ENCODE results near the gene MYBBP1A. TPM values are rescaled to one million over a fixed set of nuclear protein-coding genes. Genes with fewer than 3 reads are reported as not detected.

MYBBP1A gene
- total and polyA plus RNA-seq, 12 donors: 18.7 to 30.3 (median 23.4) TPM

- H3K4me1 ChIP-seq: peaks cover 15 to 64% (median 47%) of the 10 kb centered on the region in 9 donors
- no peaks in the 10 kb centered on the region for H3K9me3 ChIP-seq
- TF ChIP-seq, protein P1, sequence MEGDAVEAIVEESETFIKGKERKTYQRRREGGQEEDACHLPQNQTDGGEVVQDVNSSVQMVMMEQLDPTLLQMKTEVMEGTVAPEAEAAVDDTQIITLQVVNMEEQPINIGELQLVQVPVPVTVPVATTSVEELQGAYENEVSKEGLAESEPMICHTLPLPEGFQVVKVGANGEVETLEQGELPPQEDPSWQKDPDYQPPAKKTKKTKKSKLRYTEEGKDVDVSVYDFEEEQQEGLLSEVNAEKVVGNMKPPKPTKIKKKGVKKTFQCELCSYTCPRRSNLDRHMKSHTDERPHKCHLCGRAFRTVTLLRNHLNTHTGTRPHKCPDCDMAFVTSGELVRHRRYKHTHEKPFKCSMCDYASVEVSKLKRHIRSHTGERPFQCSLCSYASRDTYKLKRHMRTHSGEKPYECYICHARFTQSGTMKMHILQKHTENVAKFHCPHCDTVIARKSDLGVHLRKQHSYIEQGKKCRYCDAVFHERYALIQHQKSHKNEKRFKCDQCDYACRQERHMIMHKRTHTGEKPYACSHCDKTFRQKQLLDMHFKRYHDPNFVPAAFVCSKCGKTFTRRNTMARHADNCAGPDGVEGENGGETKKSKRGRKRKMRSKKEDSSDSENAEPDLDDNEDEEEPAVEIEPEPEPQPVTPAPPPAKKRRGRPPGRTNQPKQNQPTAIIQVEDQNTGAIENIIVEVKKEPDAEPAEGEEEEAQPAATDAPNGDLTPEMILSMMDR (IDR thresholded peaks at IDR 0.05): no peak
- no peak for ATAC-seq
- WGBS, 2 donors: 87 to 91% methylated on average over 31 of the region's 31 CpGs
- intact Hi-C loops (cut with DNase I): no loop called here
- H3K36me3 ChIP-seq: no peaks in the 10 kb centered on the region
- H3K4me3 ChIP-seq: no peak overlapping the region
- peak overlapping the region in 6 of 10 donors; percentile 34 to 87 (median 59) for H3K27ac ChIP-seq
- no peak for DNase-seq
- no peaks in the 10 kb centered on the region for H3K27me3 ChIP-seq
These were observed 42.8 kb downstream of the MYBBP1A start for GRCh38 chr17:4512156-4513112.

GRCh38 chr17:4511199-4511932 lies 43.8 kb downstream of the MYBBP1A start:
- Histone ChIP-seq H3K4me1 (peaks cover 15 to 75% (median 55%) of the 10 kb centered on the region in 9 donors), H3K27me3 (no peaks in the 10 kb centered on the region), H3K9me3 (no peaks in the 10 kb centered on the region), H3K36me3 (no peaks in the 10 kb centered on the region), H3K4me3 (no peak overlapping the region), H3K27ac (peak overlapping the region in 8 of 10 donors; percentile 65 to 87 (median 78))
- intact Hi-C loops (cut with DNase I): no loop called here
- WGBS, 2 donors: 80 to 87% methylated on average over 10 of the region's 10 CpGs
- ATAC-seq (no peak), DNase-seq (no peak)
- TF ChIP-seq, protein P1 (IDR thresholded peaks at IDR 0.05): no peak

GRCh38 chr17:4510618-4510941 lies 44.6 kb downstream of the MYBBP1A start:
- TF ChIP-seq, protein P1 (IDR thresholded peaks at IDR 0.05): no peak
- Histone ChIP-seq H3K36me3 (no peaks in the 10 kb centered on the region), H3K4me3 (no peak overlapping the region), H3K4me1 (peaks cover 18 to 82% (median 62%) of the 10 kb centered on the region in 9 donors), H3K9me3 (no peaks in the 10 kb centered on the region), H3K27ac (peak overlapping the region in 9 of 10 donors; percentile 57 to 87 (median 78)), H3K27me3 (no peaks in the 10 kb centered on the region)
- intact Hi-C loops (cut with DNase I): loop anchor here in 1 of 10 donors (1.0 kb wide), 1 partner anchor 12 kb away; no protein-coding TSS in a partner anchor
- no peak for ATAC-seq
- DNase-seq: no peak
- WGBS, 2 donors: 68% methylated on average over 11 of the region's 11 CpGs

- H3K4me1 ChIP-seq: peaks cover 18 to 88% (median 67%) of the 10 kb centered on the region in 9 donors
- no peaks in the 10 kb centered on the region for H3K36me3 ChIP-seq
- H3K4me3 ChIP-seq: no peak overlapping the region
- H3K9me3 ChIP-seq: no peaks in the 10 kb centered on the region
- 59 to 63% methylated on average over 21 of the region's 21 CpGs for WGBS, 2 donors
- TF ChIP-seq, protein P1 (IDR thresholded peaks at IDR 0.05): no peak
- H3K27me3 ChIP-seq: no peaks in the 10 kb centered on the region
- ATAC-seq (peak; percentile 36 to 77 (median 68)), DNase-seq (peak; percentile 59 to 63)
- intact Hi-C loops (cut with DNase I): loop anchor here in 1 of 10 donors (1.0 to 5.0 kb wide), 2 partner anchors 12 to 32 kb away; no protein-coding TSS in a partner anchor
- peak overlapping the region; percentile 38 to 87 (median 75) for H3K27ac ChIP-seq
These were observed 45.1 kb downstream of the MYBBP1A start for GRCh38 chr17:4509923-4510617.

Measured in heart right ventricle (tissue), 16 donors.